ENCODE results near the gene CTXN3. TPM values are rescaled to one million over a fixed set of nuclear protein-coding genes. Genes with fewer than 3 reads are reported as not detected.

The CTXN3 gene
- total and polyA plus RNA-seq, 4 experiments from 2014 or later = not detected

GRCh38 chr5:127608077-127608660 is 40.7 kb upstream of the CTXN3 start:
- ChIA-PET POLR2A (ENCODE audit: partially characterized antibody) (no interaction called here), CTCF (ENCODE audit: partially characterized antibody) (no interaction called here)
- Histone ChIP-seq H3K27ac (ENCODE audit: low read depth, low read length) (no peak overlapping the region), H3K36me3 (ENCODE audit: insufficient read depth, low read length) (no peaks in the 10 kb centered on the region), H3K27me3 (ENCODE audit: insufficient read depth, low read length) (no peaks in the 10 kb centered on the region), H3K9me3 (ENCODE audit: control insufficient read depth in 1 of 2, low read length in 2 of 2) (no peaks in the 10 kb centered on the region), H3K4me1 (ENCODE audit: insufficient read depth, low read length) (no peaks in the 10 kb centered on the region), H3K4me3 (ENCODE audit: low read length in 2 of 2) (no peak overlapping the region)
- no peak for DNase-seq
- no peaks in the 10 kb centered on the region for H3K9me3 Mint-ChIP-seq
- H3K36me3 Mint-ChIP-seq = no peaks in the 10 kb centered on the region
- H3K4me1 Mint-ChIP-seq = peaks cover 0 to 4% (median 0%) of the 10 kb centered on the region in 4 donors
- no peak overlapping the region for H3K4me3 Mint-ChIP-seq
- peaks cover 2 to 8% of the 10 kb centered on the region in 2 donors for H3K27me3 Mint-ChIP-seq
- H3K27ac Mint-ChIP-seq = no peak overlapping the region
- intact Hi-C loops (cut with micrococcal nuclease) = no loop called here

GRCh38 chr5:127609011-127609410 is 39.9 kb upstream of the CTXN3 start:
- H3K27ac ChIP-seq (ENCODE audit: low read depth, low read length) = no peak overlapping the region
- Mint-ChIP-seq H3K4me3 (no peak overlapping the region), H3K36me3 (no peaks in the 10 kb centered on the region), H3K4me1 (peaks cover 0 to 1% (median 0%) of the 10 kb centered on the region in 4 donors), H3K9me3 (no peaks in the 10 kb centered on the region), H3K27me3 (peaks cover 2 to 5% of the 10 kb centered on the region in 2 donors), H3K27ac (no peak overlapping the region)
- no peaks in the 10 kb centered on the region for H3K27me3 ChIP-seq (ENCODE audit: insufficient read depth, low read length)
- no peaks in the 10 kb centered on the region for H3K4me1 ChIP-seq (ENCODE audit: insufficient read depth, low read length)
- CTCF ChIA-PET (ENCODE audit: partially characterized antibody) = interaction anchor here (1.6 kb wide), 1 partner anchor 19 kb away, joined by 3 read pairs; no protein-coding TSS in a partner anchor
- no peaks in the 10 kb centered on the region for H3K36me3 ChIP-seq (ENCODE audit: insufficient read depth, low read length)
- H3K9me3 ChIP-seq (ENCODE audit: control insufficient read depth in 1 of 2, low read length in 2 of 2) = no peaks in the 10 kb centered on the region
- POLR2A ChIA-PET (ENCODE audit: partially characterized antibody) = interaction anchor here (1.0 kb wide), 1 partner anchor 12 kb away, joined by 3 read pairs; no protein-coding TSS in a partner anchor
- no peak overlapping the region for H3K4me3 ChIP-seq (ENCODE audit: low read length in 2 of 2)
- intact Hi-C loops (cut with micrococcal nuclease) = no loop called here
- DNase-seq = no peak

- no peaks in the 10 kb centered on the region for H3K36me3 ChIP-seq (ENCODE audit: insufficient read depth, low read length)
- ChIA-PET POLR2A (ENCODE audit: partially characterized antibody) (no interaction called here), CTCF (ENCODE audit: partially characterized antibody) (interaction anchor here (1.6 kb wide), 1 partner anchor 20 kb away, joined by 3 read pairs; no protein-coding TSS in a partner anchor)
- H3K36me3 Mint-ChIP-seq = no peaks in the 10 kb centered on the region
- no peak overlapping the region for H3K27ac ChIP-seq (ENCODE audit: low read depth, low read length)
- H3K27me3 ChIP-seq (ENCODE audit: insufficient read depth, low read length) = no peaks in the 10 kb centered on the region
- no peak overlapping the region for H3K4me3 ChIP-seq (ENCODE audit: low read length in 2 of 2)
- intact Hi-C loops (cut with micrococcal nuclease) = no loop called here
- no peaks in the 10 kb centered on the region for H3K4me1 ChIP-seq (ENCODE audit: insufficient read depth, low read length)
- no peak overlapping the region for H3K4me3 Mint-ChIP-seq
- H3K9me3 ChIP-seq (ENCODE audit: control insufficient read depth in 1 of 2, low read length in 2 of 2) = no peaks in the 10 kb centered on the region
- H3K27ac Mint-ChIP-seq = peak overlapping the region in 1 of 7 donors; percentile 63
- DNase-seq = no peak
- H3K27me3 Mint-ChIP-seq = peaks cover 2 to 5% of the 10 kb centered on the region in 2 donors
- no peaks in the 10 kb centered on the region for H3K9me3 Mint-ChIP-seq
- H3K4me1 Mint-ChIP-seq = peaks cover 0 to 1% (median 0%) of the 10 kb centered on the region in 4 donors
Observed at GRCh38 chr5:127609957-127610356, 38.9 kb upstream of the CTXN3 start.

- CTCF ChIA-PET (ENCODE audit: partially characterized antibody) = no interaction called here
- Histone ChIP-seq H3K9me3 (ENCODE audit: control insufficient read depth in 1 of 2, low read length in 2 of 2) (no peaks in the 10 kb centered on the region), H3K27me3 (ENCODE audit: insufficient read depth, low read length) (no peaks in the 10 kb centered on the region), H3K4me3 (ENCODE audit: low read length in 2 of 2) (no peak overlapping the region), H3K4me1 (ENCODE audit: insufficient read depth, low read length) (no peaks in the 10 kb centered on the region), H3K27ac (ENCODE audit: low read depth, low read length) (no peak overlapping the region), H3K36me3 (ENCODE audit: insufficient read depth, low read length) (no peaks in the 10 kb centered on the region)
- DNase-seq = no peak
- intact Hi-C loops (cut with micrococcal nuclease) = no loop called here
- no peaks in the 10 kb centered on the region for H3K9me3 Mint-ChIP-seq
- POLR2A ChIA-PET (ENCODE audit: partially characterized antibody) = no interaction called here
- H3K36me3 Mint-ChIP-seq = no peaks in the 10 kb centered on the region
- no peak overlapping the region for H3K27ac Mint-ChIP-seq
- H3K4me3 Mint-ChIP-seq = no peak overlapping the region
- H3K27me3 Mint-ChIP-seq = peaks cover 3 to 5% of the 10 kb centered on the region in 2 donors
- no peaks in the 10 kb centered on the region for H3K4me1 Mint-ChIP-seq
Observed at GRCh38 chr5:127612441-127613141, 36.3 kb upstream of the CTXN3 start.

GRCh38 chr5:127615916-127616315 is 33.0 kb upstream of the CTXN3 start:
- Mint-ChIP-seq H3K4me1 (no peaks in the 10 kb centered on the region), H3K27ac (no peak overlapping the region), H3K4me3 (no peak overlapping the region), H3K9me3 (peaks cover 0 to 4% (median 0%) of the 10 kb centered on the region in 8 donors), H3K27me3 (peaks cover 3 to 7% of the 10 kb centered on the region in 2 donors), H3K36me3 (no peaks in the 10 kb centered on the region)
- H3K27me3 ChIP-seq (ENCODE audit: insufficient read depth, low read length) = no peaks in the 10 kb centered on the region
- H3K27ac ChIP-seq (ENCODE audit: low read depth, low read length) = no peak overlapping the region
- H3K36me3 ChIP-seq (ENCODE audit: insufficient read depth, low read length) = no peaks in the 10 kb centered on the region
- POLR2A ChIA-PET (ENCODE audit: partially characterized antibody) = no interaction called here
- no peaks in the 10 kb centered on the region for H3K4me1 ChIP-seq (ENCODE audit: insufficient read depth, low read length)
- H3K9me3 ChIP-seq (ENCODE audit: control insufficient read depth in 1 of 2, low read length in 2 of 2) = no peaks in the 10 kb centered on the region
- no peak for DNase-seq
- intact Hi-C loops (cut with micrococcal nuclease) = no loop called here
- CTCF ChIA-PET (ENCODE audit: partially characterized antibody) = no interaction called here
- no peak overlapping the region for H3K4me3 ChIP-seq (ENCODE audit: low read length in 2 of 2)

- DNase-seq = no peak
- Histone ChIP-seq H3K9me3 (ENCODE audit: control insufficient read depth in 1 of 2, low read length in 2 of 2) (no peaks in the 10 kb centered on the region), H3K27ac (ENCODE audit: low read depth, low read length) (no peak overlapping the region), H3K27me3 (ENCODE audit: insufficient read depth, low read length) (no peaks in the 10 kb centered on the region), H3K4me3 (ENCODE audit: low read length in 2 of 2) (no peak overlapping the region), H3K36me3 (ENCODE audit: insufficient read depth, low read length) (no peaks in the 10 kb centered on the region), H3K4me1 (ENCODE audit: insufficient read depth, low read length) (no peaks in the 10 kb centered on the region)
- H3K27ac Mint-ChIP-seq = no peak overlapping the region
- ChIA-PET CTCF (ENCODE audit: partially characterized antibody) (no interaction called here), POLR2A (ENCODE audit: partially characterized antibody) (no interaction called here)
- intact Hi-C loops (cut with micrococcal nuclease) = no loop called here
- H3K9me3 Mint-ChIP-seq = peaks cover 0 to 4% (median 0%) of the 10 kb centered on the region in 8 donors
- peaks cover 3 to 6% of the 10 kb centered on the region in 2 donors for H3K27me3 Mint-ChIP-seq
- H3K4me3 Mint-ChIP-seq = no peak overlapping the region
- H3K36me3 Mint-ChIP-seq = no peaks in the 10 kb centered on the region
- no peaks in the 10 kb centered on the region for H3K4me1 Mint-ChIP-seq
Observed at GRCh38 chr5:127619908-127620479, 28.9 kb upstream of the CTXN3 start.

GRCh38 chr5:127621601-127622325 is 27.1 kb upstream of the CTXN3 start:
- Histone ChIP-seq H3K36me3 (ENCODE audit: insufficient read depth, low read length) (no peaks in the 10 kb centered on the region), H3K27me3 (ENCODE audit: insufficient read depth, low read length) (no peaks in the 10 kb centered on the region), H3K4me3 (ENCODE audit: low read length in 2 of 2) (no peak overlapping the region), H3K4me1 (ENCODE audit: insufficient read depth, low read length) (no peaks in the 10 kb centered on the region), H3K9me3 (ENCODE audit: control insufficient read depth in 1 of 2, low read length in 2 of 2) (no peaks in the 10 kb centered on the region), H3K27ac (ENCODE audit: low read depth, low read length) (no peak overlapping the region)
- ChIA-PET CTCF (ENCODE audit: partially characterized antibody) (no interaction called here), POLR2A (ENCODE audit: partially characterized antibody) (no interaction called here)
- no peaks in the 10 kb centered on the region for H3K4me1 Mint-ChIP-seq
- peaks cover 3 to 4% of the 10 kb centered on the region in 2 donors for H3K27me3 Mint-ChIP-seq
- intact Hi-C loops (cut with micrococcal nuclease) = no loop called here
- H3K4me3 Mint-ChIP-seq = no peak overlapping the region
- DNase-seq = no peak
- no peaks in the 10 kb centered on the region for H3K36me3 Mint-ChIP-seq
- peaks cover 0 to 4% (median 0%) of the 10 kb centered on the region in 8 donors for H3K9me3 Mint-ChIP-seq
- H3K27ac Mint-ChIP-seq = no peak overlapping the region
